ENCODE results near the gene TMED10. TPM values are rescaled to one million over a fixed set of nuclear protein-coding genes. Genes with fewer than 3 reads are reported as not detected.

Gene TMED10
- total and polyA plus RNA-seq, 2 of the 13 experiments (the other 11 are each of a cell fraction or from before 2014, with no cell fraction given), result 311 to 377 TPM

DNA sequence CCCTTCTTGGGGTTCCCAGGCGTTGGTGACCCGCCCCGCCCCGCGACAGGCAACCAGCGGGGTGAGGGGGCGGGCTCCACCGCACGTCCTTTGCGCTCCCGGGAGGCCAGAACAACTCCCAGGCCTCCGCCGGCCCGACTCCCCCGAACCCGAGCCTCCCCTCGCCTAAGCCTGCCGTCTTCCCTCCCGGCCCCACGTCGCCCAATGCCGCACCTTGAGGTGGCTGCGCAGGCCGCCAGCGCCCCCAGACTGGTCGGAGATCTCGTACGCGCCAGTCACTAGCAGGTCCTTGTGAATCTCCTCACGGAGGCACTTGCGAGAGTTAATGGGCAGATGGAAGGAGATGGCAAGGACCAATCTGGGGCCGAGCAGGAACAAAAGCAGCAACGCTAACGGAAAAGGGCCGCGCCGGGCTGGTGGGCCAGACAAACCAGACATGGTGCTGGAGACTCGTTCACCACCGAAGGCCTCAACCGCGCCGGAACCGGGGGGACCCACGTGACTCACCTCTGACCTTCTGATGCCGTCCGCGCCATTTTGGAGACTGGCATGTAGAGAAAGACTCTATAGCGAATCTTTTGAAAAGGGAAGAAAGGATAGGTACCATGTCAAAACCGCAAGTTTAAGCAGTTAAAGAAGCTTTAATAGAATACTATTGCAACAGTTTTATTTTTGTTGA is at the start of gene TMED10 (continued):
- TF ChIP-seq TBX2 (CRISPR knock-in tag; IDR thresholded peaks at IDR 0.05; ENCODE audit: borderline replicate concordance) (peak; percentile 74; the same call in 1 of the 2 replicates), GTF3A (CRISPR knock-in tag; conservative IDR thresholded peaks at IDR 0.05) (no peak), ZNF253 (CRISPR knock-in tag; IDR thresholded peaks at IDR 0.05; ENCODE audit: borderline replicate concordance) (no peak; the same call in 1 of the 2 replicates), CCAR2 (optimal IDR thresholded peaks at IDR 0.05; ENCODE audit: low read depth, low read length) (no peak), ZNF749 (CRISPR knock-in tag; IDR thresholded peaks at IDR 0.05; ENCODE audit: borderline replicate concordance) (no peak), ZNF205 (CRISPR knock-in tag; IDR thresholded peaks at IDR 0.05) (peak; percentile 85; the same call in 1 of the 2 replicates), ZNF3 (CRISPR knock-in tag; IDR thresholded peaks at IDR 0.05) (no peak; the same call in 1 of the 2 replicates), ZNF431 (CRISPR knock-in tag; IDR thresholded peaks at IDR 0.05; ENCODE audit: borderline replicate concordance, low read depth) (no peak), ZNF501 (CRISPR knock-in tag; IDR thresholded peaks at IDR 0.05) (peak; percentile 93), ZBTB39 (CRISPR knock-in tag; IDR thresholded peaks at IDR 0.05) (no peak), ZFP82 (CRISPR knock-in tag; IDR thresholded peaks at IDR 0.05; ENCODE audit: borderline replicate concordance) (no peak; the same call in 1 of the 2 replicates), ZFAT (CRISPR knock-in tag; conservative IDR thresholded peaks at IDR 0.05) (peak; percentile 95), SNAPC2 (CRISPR knock-in tag; IDR thresholded peaks at IDR 0.05) (no peak), IRX3 (CRISPR knock-in tag; IDR thresholded peaks at IDR 0.05; ENCODE audit: borderline replicate concordance, low read depth) (peak; percentile 68; the same call in 1 of the 2 replicates), PHB2 (IDR thresholded peaks at IDR 0.05; ENCODE audit: partially characterized antibody) (no peak), HMG20A (CRISPR knock-in tag; IDR thresholded peaks at IDR 0.05; ENCODE audit: borderline replicate concordance) (0 out of 2 replicates have a peak, but pooled peaks have one; percentile 21), NBN (conservative IDR thresholded peaks at IDR 0.05) (no peak), SRSF1 (optimal IDR thresholded peaks at IDR 0.05; ENCODE audit: low read depth, low read length) (peak; percentile 67)
- TF ChIP-seq, protein P1, sequence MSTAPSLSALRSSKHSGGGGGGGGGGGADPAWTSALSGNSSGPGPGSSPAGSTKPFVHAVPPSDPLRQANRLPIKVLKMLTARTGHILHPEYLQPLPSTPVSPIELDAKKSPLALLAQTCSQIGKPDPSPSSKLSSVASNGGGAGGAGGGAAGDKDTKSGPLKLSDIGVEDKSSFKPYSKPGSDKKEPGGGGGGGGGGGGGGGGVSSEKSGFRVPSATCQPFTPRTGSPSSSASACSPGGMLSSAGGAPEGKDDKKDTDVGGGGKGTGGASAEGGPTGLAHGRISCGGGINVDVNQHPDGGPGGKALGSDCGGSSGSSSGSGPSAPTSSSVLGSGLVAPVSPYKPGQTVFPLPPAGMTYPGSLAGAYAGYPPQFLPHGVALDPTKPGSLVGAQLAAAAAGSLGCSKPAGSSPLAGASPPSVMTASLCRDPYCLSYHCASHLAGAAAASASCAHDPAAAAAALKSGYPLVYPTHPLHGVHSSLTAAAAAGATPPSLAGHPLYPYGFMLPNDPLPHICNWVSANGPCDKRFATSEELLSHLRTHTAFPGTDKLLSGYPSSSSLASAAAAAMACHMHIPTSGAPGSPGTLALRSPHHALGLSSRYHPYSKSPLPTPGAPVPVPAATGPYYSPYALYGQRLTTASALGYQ (CRISPR knock-in tag; IDR thresholded peaks at IDR 0.05), result peak; percentile 84
- TF ChIP-seq, protein P2, sequence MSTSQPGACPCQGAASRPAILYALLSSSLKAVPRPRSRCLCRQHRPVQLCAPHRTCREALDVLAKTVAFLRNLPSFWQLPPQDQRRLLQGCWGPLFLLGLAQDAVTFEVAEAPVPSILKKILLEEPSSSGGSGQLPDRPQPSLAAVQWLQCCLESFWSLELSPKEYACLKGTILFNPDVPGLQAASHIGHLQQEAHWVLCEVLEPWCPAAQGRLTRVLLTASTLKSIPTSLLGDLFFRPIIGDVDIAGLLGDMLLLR (CRISPR knock-in tag; IDR thresholded peaks at IDR 0.05), result peak; percentile 37; the same call in 1 of the 2 replicates
- TF ChIP-seq, protein P3, sequence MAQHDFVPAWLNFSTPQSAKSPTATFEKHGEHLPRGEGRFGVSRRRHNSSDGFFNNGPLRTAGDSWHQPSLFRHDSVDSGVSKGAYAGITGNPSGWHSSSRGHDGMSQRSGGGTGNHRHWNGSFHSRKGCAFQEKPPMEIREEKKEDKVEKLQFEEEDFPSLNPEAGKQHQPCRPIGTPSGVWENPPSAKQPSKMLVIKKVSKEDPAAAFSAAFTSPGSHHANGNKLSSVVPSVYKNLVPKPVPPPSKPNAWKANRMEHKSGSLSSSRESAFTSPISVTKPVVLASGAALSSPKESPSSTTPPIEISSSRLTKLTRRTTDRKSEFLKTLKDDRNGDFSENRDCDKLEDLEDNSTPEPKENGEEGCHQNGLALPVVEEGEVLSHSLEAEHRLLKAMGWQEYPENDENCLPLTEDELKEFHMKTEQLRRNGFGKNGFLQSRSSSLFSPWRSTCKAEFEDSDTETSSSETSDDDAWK (CRISPR knock-in tag; IDR thresholded peaks at IDR 0.05), result no peak
